HCT116 (cell line): ENCODE measurements around the gene ERGIC1.

Experiments used
- CEBPB ChIP-seq: IDR thresholded peaks from 2 replicates; pipeline ENCODE4 v1.6.1; 2012; ENCODE audit warnings: low read depth
- CTCF ChIP-seq, 3 experiments: fragments of 200-600 bp in 1 of 3; sonication (generic) in 1 of 3; IDR thresholded peaks in 2 of 3; conservative IDR thresholded peaks in 1 of 3; 2 replicates each; pipeline ENCODE4 v1.5.1; 2012 to 2017; ENCODE audit warnings: low read depth in 2 of 3, low read length in 2 of 3, antibody characterized with exemption in 1 of 3, borderline replicate concordance in 1 of 3, control low read depth in 1 of 3, mild to moderate bottlenecking in 1 of 3, mixed read lengths in 1 of 3, mixed run types in 1 of 3, moderate library complexity in 1 of 3; ENCODE audit not compliant: insufficient read depth in 1 of 3
- EGR1 ChIP-seq: IDR thresholded peaks from 2 replicates; pipeline ENCODE4 v1.6.1; 2012; ENCODE audit warnings: low read depth
- EZH2 ChIP-seq: fragments of 200-600 bp; sonication (generic); IDR thresholded peaks from 2 replicates; pipeline ENCODE4 v1.6.1; 2017; ENCODE audit warnings: antibody characterized with exemption, mixed run types
- EZH2phosphoT487 ChIP-seq: fragments of 200-600 bp; IDR thresholded peaks from 2 replicates; pipeline ENCODE4 v1.6.1; 2018; ENCODE audit warnings: antibody characterized with exemption, borderline replicate concordance
- MAX ChIP-seq: IDR thresholded peaks from 2 replicates; pipeline ENCODE4 v1.6.1; 2012
- POLR2A ChIP-seq: IDR thresholded peaks from 2 replicates; pipeline ENCODE4 v1.7.0; 2011; ENCODE audit warnings: borderline replicate concordance; ENCODE audit not compliant: insufficient read depth, insufficient read length; ENCODE audit errors: extremely low read depth
- POLR2AphosphoS5 ChIP-seq: IDR thresholded peaks from 2 replicates; pipeline ENCODE4 v1.6.1; 2011; ENCODE audit warnings: mild to moderate bottlenecking, low read depth, low read length, moderate library complexity
- RAD21 ChIP-seq: IDR thresholded peaks from 2 replicates; pipeline ENCODE4 v1.6.1; 2012; ENCODE audit warnings: low read depth, mild to moderate bottlenecking
- REST ChIP-seq: IDR thresholded peaks from 2 replicates; pipeline ENCODE4 v1.6.1; 2012; ENCODE audit warnings: low read depth
- SIN3A ChIP-seq: IDR thresholded peaks from 2 replicates; pipeline ENCODE4 v1.6.1; 2012; ENCODE audit warnings: low read depth
- SP1 ChIP-seq: IDR thresholded peaks from 2 replicates; pipeline ENCODE4 v1.6.1; 2012; ENCODE audit warnings: low read depth
- ZNF274 ChIP-seq: fragments of 200-500 bp; sonication (Bioruptor generic); IDR thresholded peaks from 2 replicates; pipeline ENCODE4 v1.6.1; 2014; ENCODE audit warnings: mild to moderate bottlenecking, low read depth, low read length, inconsistent platforms

- no peak for TF ChIP-seq REST
- TF ChIP-seq EZH2, result no peak
- no peak for TF ChIP-seq POLR2A
- 0 out of 2 replicates have a peak, but pooled peaks have one; percentile 3 for TF ChIP-seq MAX
- no peak for TF ChIP-seq SIN3A
- peak; percentile 36; the same call in 1 of the 2 replicates for TF ChIP-seq SP1
- no peak for TF ChIP-seq CTCF (IDR thresholded peaks at IDR 0.05 in 2 of 3, conservative IDR thresholded peaks at IDR 0.05 in 1 of 3; ENCODE audit: borderline replicate concordance in 1 of 3, insufficient read depth in 1 of 3, low read depth in 2 of 3, low read length in 2 of 3)
- TF ChIP-seq RAD21, result no peak
- no peak for TF ChIP-seq EZH2phosphoT487
- peak; percentile 64; the same call in 1 of the 2 replicates for TF ChIP-seq CEBPB
- no peak for TF ChIP-seq EGR1
- no peak for TF ChIP-seq POLR2AphosphoS5
- TF ChIP-seq ZNF274, result no peak
These were observed 35.0 kb downstream of the ERGIC1 start for GRCh38 chr5:172868924-172869591.
